ENCODE measurements around the gene EHD4.

The EHD4 gene

GRCh38 chr15:41919954-41920538, 52.3 kb downstream of the EHD4 start:
- TF ChIP-seq CTCF (conservative IDR thresholded peaks at IDR 0.05), result no peak
- no peak overlapping the region for H3K27ac ChIP-seq

GRCh38 chr15:41919201-41919820, 53.0 kb downstream of the EHD4 start:
- TF ChIP-seq CTCF (conservative IDR thresholded peaks at IDR 0.05), result no peak

GRCh38 chr15:41918506-41919126, 53.7 kb downstream of the EHD4 start:
- H3K27ac ChIP-seq, result no peak overlapping the region

More at GRCh38 chr15:41919201-41919820, 53.0 kb downstream of the EHD4 start:
- H3K27ac ChIP-seq, result no peak overlapping the region

GRCh38 chr15:41917767-41918430, 54.5 kb downstream of the EHD4 start:
- TF ChIP-seq CTCF (conservative IDR thresholded peaks at IDR 0.05), result no peak
- H3K27ac ChIP-seq, result no peak overlapping the region

More at GRCh38 chr15:41918506-41919126, 53.7 kb downstream of the EHD4 start:
- no peak for TF ChIP-seq CTCF (conservative IDR thresholded peaks at IDR 0.05)

- TF ChIP-seq CTCF (conservative IDR thresholded peaks at IDR 0.05), result no peak
- no peak overlapping the region for H3K27ac ChIP-seq
Observed at GRCh38 chr15:41915255-41915994, 56.9 kb downstream of the EHD4 start.

- TF ChIP-seq CTCF (conservative IDR thresholded peaks at IDR 0.05), result no peak
- no peak overlapping the region for H3K27ac ChIP-seq
Observed at GRCh38 chr15:41914411-41914810, 57.9 kb downstream of the EHD4 start.

- no peak overlapping the region for H3K27ac ChIP-seq
- no peak for TF ChIP-seq CTCF (conservative IDR thresholded peaks at IDR 0.05)
Observed at GRCh38 chr15:41913256-41913655, 59.1 kb downstream of the EHD4 start.
